ENCODE data around the gene BRD3.
A peak's percentile ranks its signal among the peaks of the same experiment; 100 is the strongest.

Gene BRD3

GRCh38 chr9:134024828-134025605, 42.8 kb downstream of the BRD3 start, which contains the start of gene BRD3OS:
Gene BRD3OS (plus strand): TSS chr9:134025481. CDS start chr9:134026748, 1,267 bp downstream.
- H3K4me3 ChIP-seq (ENCODE audit: low read length): peak within 1 kb of the TSS; percentile 76
- no peak for TF ChIP-seq CTCF (conservative IDR thresholded peaks at IDR 0.05; ENCODE audit: low read depth, low read length)
- peak; percentile 99 for DNase-seq (ENCODE audit: low read depth)

- peak overlapping the region; percentile 41 for H3K4me3 ChIP-seq (ENCODE audit: low read length)
- no peak for DNase-seq (ENCODE audit: low read depth)
- TF ChIP-seq CTCF (conservative IDR thresholded peaks at IDR 0.05; ENCODE audit: low read depth, low read length): no peak
These were observed 43.5 kb downstream of the BRD3 start for GRCh38 chr9:134024214-134024792.

GRCh38 chr9:134014946-134015345, 52.9 kb downstream of the BRD3 start:
- no peak overlapping the region for H3K4me3 ChIP-seq (ENCODE audit: low read length)
- TF ChIP-seq CTCF (conservative IDR thresholded peaks at IDR 0.05; ENCODE audit: low read depth, low read length): no peak
- DNase-seq (ENCODE audit: low read depth): no peak

- no peak for DNase-seq (ENCODE audit: low read depth)
- no peak overlapping the region for H3K4me3 ChIP-seq (ENCODE audit: low read length)
These were observed 56.4 kb downstream of the BRD3 start for GRCh38 chr9:134011401-134011800.

GRCh38 chr9:134010310-134011173, 57.3 kb downstream of the BRD3 start:
- no peak overlapping the region for H3K4me3 ChIP-seq (ENCODE audit: low read length)
- TF ChIP-seq CTCF (conservative IDR thresholded peaks at IDR 0.05; ENCODE audit: low read depth, low read length): no peak

More at GRCh38 chr9:134011401-134011800, 56.4 kb downstream of the BRD3 start:
- TF ChIP-seq CTCF (conservative IDR thresholded peaks at IDR 0.05; ENCODE audit: low read depth, low read length): no peak

GRCh38 chr9:134007571-134007970, 60.3 kb downstream of the BRD3 start:
- no peak overlapping the region for H3K4me3 ChIP-seq (ENCODE audit: low read length)
- no peak for DNase-seq (ENCODE audit: low read depth)
- TF ChIP-seq CTCF (conservative IDR thresholded peaks at IDR 0.05; ENCODE audit: low read depth, low read length): no peak

More at GRCh38 chr9:134010310-134011173, 57.3 kb downstream of the BRD3 start:
- peak; percentile 61 for DNase-seq (ENCODE audit: low read depth)

Data from retinal pigment epithelial cell (primary cell).